NCI-H2171 treated with DMSO at 0.1 percent for 48 hours (cell line): ENCODE results near the gene MDH2.
"Not testable (repeated sequence)": the region's sequence is repeated elsewhere in the genome, so short reads cannot be mapped to it uniquely, and the experiment has no call there.

ENCODE experiments used
- DNase-seq: peaks from one replicate; lab custom pipeline; 2025; lab: John Stamatoyannopoulos, UW

Gene MDH2

DNA sequence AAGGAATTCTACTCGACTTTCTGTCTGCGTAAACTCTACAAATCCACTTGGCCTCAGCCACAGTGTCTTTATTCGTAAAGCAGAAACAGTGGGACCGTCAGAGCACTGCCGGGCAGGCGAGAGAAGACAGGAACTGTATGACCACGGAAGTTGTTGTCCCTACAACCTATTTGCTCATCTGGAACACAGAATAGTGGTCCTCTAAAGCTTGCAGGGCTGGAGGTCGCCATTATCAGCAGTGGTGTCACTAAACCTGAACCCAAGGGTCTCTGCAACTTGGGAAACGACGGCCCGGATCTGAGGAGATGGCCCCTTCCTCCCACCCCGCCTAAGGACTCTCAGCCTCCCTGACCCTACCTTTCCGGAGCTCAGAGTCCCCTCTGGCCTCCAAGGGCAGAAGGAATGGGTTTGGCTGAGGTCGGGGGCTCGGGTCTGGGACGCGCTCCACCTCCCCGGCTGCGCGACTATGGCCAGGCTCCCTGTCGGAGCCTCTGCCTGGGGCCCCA lies 548 bp upstream of the MDH2 start:
- DNase-seq: no peak

DNA sequence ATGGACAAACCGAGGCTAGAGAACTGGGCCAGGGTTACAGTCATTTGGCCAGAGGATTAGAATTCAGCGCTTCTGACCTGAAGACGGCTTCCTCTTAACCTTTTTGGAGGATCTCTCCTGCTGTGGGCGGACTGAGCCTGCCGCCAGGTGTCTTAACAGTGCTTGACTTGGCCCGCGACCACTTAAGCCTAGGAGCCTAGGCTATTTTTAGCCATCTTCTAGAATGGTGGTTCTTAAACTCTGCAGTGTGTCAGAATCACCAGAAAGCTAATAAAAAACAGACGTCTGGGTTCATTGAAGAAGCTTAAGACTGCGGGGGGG lies 722 bp downstream of the MDH2 start:
- peak; percentile 33 for DNase-seq

DNA sequence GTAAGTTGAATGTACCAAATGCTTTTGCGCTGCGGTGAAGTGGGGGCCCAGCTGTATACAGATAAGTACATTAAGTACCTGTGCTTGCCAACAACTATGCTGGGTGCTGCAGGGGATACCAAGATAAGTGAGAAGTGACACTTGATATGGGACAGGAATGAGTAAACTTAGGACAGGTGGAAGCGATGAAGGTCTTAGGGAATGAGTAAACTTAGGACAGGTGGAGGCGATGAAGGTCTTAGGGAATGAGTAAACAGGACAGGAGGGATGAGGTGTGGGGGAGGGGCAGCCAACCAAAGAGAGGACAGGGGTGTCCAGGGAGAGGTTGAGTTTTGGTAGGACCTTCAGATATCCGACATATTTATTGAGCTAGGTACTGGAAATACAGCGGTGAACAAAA lies 1.4 kb downstream of the MDH2 start:
- no peak for DNase-seq

DNA sequence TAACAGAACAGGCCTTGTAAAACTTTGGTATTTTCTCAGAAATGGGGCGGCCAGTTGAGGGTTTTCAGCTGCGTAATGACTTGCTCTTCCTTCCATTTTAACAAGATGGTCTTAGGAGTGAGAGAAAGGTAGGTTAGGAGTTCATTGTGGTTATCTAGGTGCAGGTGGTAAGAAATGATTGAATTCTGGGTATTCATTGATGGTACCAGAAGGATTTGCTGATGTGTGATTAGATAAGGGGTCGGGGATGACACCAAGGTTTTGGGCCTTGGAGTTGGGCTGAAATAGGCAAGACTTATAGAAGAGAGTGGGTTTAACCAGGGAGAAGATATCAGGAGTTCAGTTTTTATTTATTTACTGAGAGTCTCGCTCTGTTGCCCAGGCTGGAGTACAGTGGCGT lies 2.6 kb downstream of the MDH2 start:
- no peak for DNase-seq

DNA sequence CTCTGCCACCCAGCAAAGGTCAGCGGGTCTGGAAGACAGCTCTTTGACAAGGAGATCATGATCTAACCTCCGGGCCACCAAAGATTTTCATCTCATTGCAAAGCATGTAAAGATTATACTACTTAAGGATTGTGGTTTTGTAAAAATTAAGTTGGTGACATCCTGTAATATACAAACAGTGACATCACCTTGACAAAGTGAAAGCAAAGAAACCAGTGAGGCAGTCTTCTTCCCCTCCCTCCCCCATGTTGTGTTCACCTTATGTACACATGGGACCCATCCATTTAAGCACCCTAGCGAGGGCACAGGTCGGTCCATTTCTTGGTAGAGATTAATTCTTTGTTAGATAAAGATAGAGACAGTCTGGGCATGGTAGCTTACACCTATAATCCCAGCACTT lies 3.9 kb downstream of the MDH2 start:
- DNase-seq: no peak

DNA sequence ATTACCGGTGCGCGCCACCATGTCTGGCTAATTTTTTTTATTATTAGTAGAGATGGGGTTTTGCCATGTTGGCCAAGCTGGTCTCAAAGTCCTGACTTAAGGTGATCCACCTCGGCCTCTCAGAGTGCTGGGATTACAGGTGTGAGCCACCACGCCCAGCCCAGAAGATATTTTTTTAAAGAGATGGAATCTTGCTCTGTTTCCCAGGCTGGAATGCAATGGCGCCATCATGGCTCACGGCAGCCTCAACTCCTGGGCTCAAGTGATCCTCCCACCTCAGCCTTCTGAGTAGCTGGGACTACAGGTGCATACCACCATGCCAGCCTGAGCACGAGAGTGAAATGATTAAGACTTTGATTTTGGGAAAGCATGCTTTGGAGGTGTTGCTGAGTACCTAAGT lies 4.8 kb downstream of the MDH2 start:
- not testable (repeated sequence) for DNase-seq

DNA sequence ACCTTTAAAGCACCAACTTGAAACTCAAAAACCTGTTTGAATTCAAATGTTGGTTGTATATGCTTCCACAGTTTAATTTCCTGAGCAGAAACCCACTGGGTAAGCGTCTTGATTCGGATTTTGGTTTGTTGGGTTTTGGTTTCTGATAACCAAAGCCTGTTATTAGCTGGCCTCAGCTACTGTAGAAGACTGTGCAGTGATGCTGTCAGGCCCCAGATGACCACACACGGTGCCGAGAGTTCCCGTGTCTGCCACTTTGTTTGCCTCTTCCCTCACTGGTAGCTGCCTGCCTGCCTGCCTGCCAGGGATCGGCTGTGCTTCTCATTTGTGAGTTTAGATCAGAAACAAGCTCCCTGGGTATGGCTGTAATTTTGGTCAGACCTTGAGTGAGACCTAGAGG lies 5.6 kb downstream of the MDH2 start:
- DNase-seq: no peak

DNA sequence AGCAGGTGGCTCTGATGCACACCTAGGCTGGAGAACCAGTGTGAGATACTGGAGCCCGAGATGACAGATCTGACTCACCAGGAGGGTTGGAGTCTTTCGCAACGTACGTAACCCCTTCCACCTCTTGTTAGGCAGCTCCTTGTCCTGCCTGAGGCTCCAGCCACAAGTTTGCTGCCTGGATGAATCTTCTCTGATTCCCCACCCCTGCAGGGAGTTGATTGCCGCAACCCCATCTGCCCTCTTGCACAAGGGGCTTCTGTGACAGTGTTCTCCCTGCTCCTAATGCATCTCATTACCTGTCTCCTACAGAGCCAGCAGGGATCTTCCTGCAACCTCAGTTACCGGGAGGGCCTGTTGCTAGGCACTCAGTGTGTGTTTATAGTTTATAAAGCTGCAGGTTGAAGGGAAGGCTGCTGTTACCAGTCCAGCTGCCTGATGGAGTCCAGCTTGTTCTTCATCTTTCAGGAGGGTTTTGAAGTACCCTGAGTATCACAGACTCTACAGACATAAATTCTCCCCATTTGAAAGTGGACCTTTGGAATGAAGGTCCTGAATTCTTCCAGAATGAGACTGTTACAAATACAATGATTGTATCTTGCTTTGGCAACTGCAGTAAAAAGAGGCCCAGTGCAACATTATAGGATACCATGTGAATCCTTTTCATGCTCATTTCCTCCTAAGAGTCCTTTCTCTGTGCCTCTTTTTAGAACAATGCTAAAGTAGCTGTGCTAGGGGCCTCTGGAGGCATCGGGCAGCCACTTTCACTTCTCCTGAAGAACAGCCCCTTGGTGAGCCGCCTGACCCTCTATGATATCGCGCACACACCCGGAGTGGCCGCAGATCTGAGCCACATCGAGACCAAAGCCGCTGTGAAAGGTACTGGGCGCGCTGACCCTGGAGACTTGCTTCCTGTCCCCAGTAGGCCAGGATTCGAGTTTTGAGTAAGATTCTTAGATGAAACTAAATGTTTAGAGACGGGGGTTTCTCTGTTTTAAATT lies 6.5 kb downstream of the MDH2 start:
- peak; percentile 81 for DNase-seq

DNA sequence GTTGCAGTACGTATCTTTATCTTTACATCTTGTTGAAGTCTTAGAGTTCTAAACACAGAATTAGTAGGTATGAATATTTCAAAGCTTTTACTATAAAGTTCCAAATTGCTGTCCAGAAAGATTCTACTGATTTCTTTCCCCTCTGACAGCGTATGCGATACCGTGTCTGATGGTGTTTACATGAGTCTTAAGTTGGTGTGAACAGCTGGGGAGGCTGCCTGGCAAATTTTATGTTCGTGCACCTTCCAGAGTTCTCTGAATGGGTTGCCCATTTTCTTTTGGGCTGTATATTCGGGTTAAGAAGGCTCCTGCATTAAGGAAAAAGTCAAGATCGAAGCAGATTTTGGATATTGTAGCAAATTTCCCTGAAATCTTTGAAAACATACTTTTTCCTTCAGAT lies 8.3 kb downstream of the MDH2 start:
- no peak for DNase-seq

DNA sequence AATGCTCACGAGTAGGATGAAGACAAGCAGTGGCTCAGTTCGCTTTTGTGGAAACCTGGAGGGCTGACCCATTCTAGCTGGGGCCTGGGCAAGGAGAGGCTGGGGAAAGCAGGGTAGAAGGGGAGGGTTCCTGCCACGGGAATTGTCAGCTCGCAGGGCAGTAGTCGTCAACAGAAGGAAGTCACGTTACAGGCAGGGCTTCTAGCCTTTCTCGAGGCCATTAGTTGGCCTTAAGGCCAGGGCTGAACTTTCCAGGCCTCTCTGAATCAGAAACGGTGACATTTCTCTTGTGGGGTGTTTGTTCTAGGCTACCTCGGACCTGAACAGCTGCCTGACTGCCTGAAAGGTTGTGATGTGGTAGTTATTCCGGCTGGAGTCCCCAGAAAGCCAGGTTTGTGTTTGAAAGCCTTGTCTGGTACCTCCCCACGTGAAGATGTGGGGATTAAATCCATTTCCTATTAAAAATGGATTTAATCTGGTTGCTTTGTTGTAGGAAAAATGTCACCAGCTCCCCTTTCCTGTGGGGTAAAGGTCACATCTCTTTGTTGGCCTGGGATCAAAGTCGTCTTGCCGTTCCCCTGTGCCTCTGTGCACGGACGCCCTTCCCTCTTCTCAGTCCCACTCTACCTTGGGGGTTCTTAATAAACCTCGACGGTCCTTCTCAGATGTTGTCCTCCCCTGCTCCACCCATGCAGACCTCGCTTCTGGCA lies 9.4 kb downstream of the MDH2 start:
- no peak for DNase-seq

DNA sequence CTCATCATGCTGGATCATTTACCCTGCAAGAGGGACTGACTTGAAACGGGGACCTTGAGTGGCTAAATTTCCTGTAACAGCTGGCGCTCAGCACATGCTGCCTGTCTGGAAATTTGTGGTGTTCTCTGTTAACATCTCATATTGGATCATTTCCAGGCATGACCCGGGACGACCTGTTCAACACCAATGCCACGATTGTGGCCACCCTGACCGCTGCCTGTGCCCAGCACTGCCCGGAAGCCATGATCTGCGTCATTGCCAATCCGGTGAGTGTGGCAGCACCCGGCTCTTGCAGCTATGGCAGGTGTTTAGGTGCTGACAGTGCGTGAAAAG lies 9.9 kb downstream of the MDH2 start:
- peak; percentile 15 for DNase-seq

DNA sequence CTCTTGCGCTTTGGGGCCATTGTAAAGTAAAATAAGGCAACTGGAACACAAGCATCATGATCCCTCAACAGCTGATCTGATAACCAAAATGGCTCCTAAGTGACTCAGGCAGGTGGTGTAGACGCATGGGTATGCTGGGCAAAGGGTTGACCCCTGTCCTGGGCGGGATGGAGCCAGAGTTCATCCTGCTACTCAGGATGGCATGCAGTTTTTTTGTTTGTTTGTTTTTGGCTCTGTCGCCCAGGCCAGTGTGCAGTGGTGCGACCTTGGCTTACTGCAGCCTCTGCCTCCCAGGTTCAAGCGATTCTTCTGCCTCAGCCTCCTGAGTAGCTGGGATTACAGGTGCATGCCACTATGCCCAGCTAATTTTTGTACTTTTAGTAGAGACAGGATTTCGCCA lies 10.8 kb downstream of the MDH2 start:
- DNase-seq: not testable (repeated sequence)

DNA sequence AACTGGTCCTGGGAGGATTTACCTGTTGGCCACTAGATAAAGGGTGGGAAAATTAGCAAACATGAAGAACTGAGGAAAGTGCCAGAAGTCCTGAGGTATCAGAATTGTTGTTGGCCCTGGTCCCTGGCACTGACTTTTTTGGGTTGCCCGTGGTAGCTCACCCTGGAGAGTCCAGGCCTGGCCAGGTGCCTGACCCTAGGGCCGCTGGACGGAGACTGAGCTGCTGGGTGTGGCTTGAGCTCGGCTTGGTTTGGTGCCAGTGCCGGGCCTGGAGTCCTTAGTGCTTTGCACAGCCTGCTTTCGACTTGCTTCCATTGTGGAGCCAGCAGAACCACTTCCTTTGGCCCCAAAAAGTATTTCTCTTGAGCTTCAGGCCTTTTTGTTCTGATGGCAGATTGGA lies 12.9 kb downstream of the MDH2 start:
- no peak for DNase-seq

DNA sequence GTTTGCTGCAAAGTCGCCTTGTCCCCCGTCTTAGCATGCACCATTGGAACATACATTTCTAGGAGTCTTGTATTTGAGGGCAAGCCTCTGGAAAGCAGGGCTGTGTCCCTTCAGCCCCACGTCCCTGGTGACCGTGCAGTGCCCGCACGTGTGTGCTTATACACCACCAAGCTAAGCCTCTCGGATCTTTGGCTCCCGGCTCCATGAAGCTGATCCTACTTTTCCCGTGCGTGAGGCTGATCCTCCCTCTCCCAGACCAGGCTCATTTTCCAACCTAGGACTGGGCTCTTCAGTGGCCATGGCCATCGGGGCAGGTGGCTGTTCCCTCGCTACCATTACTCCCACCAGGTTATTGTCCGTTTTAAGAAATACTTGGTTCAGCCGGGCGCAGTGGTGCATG lies 14.3 kb downstream of the MDH2 start:
- no peak for DNase-seq

DNA sequence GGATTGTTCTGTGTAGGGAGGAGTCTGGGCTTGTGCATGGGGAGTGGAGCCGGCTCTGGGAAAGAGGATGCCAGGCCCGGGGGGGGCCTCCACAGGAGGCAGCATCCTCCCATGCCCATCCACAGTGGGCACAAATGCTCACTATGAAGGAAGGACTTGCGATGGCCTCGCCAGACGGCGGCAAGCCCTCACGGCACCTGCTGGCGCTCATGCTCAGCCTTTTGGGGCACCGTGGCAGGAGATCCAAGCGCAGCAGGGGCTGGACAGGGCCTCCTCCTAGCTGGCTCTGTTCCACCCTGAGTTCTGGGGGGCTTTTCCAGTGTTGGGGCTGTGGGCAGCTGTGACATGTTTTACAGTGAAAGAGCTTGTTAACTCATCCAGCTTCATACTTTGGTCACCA lies 15.2 kb downstream of the MDH2 start:
- DNase-seq: no peak

DNA sequence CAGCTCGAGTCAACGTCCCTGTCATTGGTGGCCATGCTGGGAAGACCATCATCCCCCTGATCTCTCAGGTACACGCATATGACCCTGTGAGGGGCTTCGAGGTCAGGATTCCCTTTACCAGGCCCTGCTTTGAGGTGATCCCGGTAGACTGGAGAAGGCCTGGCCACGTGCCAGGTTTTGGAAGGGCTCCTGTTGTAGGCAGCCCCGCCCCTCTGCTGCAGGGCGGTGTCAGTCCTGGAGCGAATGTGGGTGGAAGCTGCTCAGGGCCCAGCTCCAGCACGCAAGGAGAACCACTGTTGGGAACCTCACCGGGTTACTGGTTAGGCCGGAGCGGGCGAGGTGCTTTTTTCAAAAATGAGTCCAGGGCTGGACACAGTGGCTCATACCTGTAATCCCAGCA lies 15.6 kb downstream of the MDH2 start:
- DNase-seq: peak; percentile 23

DNA sequence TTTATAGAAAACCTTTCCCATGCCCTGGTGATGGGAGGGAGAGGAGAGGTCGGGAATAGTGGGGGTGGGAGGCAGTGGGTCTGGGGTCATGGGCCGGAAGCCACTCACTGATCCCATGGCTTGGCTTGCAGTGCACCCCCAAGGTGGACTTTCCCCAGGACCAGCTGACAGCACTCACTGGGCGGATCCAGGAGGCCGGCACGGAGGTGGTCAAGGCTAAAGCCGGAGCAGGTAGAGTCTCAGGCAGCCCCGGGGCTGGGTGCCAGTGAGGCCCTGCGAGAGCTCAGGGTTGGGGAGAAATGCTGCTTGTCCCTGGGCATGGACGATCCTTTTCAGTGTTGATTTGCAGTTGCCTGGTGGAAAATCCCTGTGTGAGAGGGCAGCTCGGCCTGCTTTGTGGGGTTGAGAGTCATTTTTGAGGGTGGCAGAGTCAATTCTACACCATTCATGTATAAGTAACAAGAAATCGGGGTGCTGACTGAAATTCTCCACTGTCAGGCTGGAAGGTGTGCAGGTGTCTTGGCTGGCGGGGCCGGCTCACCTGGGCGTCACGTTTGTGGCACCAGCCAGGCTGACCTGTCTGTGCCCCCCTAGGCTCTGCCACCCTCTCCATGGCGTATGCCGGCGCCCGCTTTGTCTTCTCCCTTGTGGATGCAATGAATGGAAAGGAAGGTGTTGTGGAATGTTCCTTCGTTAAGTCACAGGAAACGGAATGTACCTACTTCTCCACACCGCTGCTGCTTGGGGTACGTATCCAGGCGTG lies 16.5 kb downstream of the MDH2 start:
- DNase-seq: no peak

DNA sequence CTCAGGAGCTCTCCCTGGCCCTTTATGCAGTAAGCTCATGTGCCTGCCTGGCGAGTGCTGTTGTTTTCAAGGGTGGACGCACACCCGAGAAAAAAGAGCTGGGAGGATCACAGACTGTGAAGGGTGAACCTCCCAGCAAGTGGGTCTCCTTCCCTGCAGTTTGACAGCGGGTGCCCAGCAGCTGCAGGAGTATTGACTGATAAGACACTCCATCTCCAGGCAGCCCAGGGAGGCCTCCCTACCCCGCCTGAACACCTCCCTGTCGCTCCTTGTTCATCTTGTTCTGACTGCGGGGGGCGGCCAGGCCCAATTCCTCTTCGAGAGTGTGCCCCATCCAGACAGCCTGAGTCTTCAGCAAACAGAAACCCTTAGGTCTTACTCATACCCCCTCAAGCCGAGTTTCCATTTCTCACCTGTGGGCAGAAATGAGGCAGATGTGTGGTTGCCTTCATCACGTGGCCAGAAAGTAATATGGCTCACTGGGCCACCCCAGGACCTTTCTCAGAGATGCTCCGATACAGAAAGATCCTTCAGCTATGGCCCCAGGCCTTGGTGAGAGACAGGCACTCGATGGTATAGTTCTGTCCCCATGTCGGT lies 17.2 kb downstream of the MDH2 start:
- no peak for DNase-seq

DNA sequence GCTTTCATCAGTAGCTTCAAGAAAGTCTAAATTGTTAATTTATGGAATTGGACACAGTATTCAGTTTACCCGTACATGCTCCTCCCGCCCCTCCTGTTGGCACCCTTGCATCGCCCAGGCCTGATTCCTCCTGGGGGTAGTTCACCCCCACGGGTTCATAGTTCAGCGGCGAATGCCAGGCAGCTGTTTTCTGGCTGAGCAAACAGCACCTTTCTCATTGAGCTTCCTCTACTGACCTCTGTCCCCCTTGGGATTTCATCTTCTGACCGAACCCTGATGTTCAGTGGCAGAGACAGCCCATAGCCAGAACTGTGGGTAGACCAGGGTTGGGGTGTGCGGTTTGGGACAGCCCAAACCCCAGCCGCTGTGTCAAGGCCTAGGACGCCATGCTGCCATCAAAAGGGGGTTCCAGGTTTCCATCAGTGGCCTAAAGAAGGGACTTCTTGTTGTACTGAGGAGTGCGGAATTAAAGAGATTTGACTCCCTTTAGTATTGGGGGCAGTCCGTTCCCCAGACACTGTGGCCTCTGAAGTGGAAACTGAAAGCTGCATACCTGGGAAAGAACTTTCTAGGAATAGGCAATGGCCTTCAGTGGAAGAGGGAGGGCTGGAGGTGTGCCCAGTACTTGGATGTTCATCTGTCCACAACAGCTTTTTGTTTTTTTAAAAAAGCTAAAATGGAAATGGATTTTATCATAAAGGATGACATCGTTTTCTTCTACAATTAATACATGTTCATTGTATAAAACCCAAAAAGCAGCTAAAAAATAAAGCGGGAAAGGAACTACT lies 19.0 kb downstream of the MDH2 start:
- no peak for DNase-seq

DNA sequence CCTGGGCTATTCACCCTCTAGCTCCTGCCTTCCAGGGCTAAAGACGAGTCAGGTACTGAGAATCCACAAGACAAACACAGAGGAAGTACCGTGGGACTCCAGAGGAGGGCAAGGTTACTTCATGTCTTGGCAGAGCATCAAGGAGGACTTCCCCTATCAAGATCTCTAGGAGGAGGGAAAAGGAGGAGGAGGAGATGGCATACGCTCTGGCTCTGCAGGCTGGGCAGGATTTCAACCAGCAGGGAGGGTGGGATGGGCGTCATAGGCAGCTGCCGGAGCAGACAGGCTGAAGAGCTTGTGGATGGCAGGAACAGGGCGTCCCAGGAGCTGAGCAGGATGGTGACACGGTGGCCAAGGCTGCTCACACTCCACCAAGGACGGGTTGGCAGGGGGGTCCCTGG lies 21.3 kb downstream of the MDH2 start:
- DNase-seq: peak; percentile 45
